ENCODE data around the gene SLF2.

DNA sequence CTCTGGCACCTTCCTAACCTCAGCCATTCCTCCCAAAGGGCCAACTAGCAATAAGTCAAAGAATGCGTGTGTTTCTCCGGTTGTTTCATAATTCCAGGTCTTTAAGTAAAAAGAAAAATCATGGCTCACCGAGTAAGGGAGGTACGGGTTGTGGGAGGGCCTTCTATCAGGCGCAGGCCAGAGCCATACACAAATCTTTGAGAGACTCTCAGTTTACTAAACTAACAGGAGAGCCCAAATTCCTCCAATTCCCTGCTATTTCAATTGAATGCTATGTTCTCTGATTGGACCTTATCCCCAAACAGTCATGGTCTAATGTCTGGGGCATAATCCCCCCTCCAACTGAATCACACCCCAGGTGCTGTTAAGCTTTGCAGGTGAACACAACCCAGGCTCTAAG, 26.2 kb upstream of the SLF2 start:
- TF ChIP-seq, protein P1, sequence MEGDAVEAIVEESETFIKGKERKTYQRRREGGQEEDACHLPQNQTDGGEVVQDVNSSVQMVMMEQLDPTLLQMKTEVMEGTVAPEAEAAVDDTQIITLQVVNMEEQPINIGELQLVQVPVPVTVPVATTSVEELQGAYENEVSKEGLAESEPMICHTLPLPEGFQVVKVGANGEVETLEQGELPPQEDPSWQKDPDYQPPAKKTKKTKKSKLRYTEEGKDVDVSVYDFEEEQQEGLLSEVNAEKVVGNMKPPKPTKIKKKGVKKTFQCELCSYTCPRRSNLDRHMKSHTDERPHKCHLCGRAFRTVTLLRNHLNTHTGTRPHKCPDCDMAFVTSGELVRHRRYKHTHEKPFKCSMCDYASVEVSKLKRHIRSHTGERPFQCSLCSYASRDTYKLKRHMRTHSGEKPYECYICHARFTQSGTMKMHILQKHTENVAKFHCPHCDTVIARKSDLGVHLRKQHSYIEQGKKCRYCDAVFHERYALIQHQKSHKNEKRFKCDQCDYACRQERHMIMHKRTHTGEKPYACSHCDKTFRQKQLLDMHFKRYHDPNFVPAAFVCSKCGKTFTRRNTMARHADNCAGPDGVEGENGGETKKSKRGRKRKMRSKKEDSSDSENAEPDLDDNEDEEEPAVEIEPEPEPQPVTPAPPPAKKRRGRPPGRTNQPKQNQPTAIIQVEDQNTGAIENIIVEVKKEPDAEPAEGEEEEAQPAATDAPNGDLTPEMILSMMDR (IDR thresholded peaks at IDR 0.05 in 4 of 5, conservative IDR thresholded peaks at IDR 0.05 in 1 of 5): no peak
- no peak for TF ChIP-seq POLR2A (IDR thresholded peaks at IDR 0.05)
